GM18526 (cell line): ENCODE measurements around the gene PGM5.
"Not testable (repeated sequence)": the region's sequence is repeated elsewhere in the genome, so short reads cannot be mapped to it uniquely, and the experiment has no call there.

Experiments used
- POLR2A ChIP-seq: IDR thresholded peaks from 3 replicates; pipeline ENCODE4 v1.6.1; 2011; ENCODE audit not compliant: insufficient read length; ENCODE audit errors: extremely low read depth

PGM5 gene

GRCh38 chr9:68356380-68357118 is at the start of gene PGM5:
TSS of gene PGM5 (plus strand) at chr9:68356611. CDS start at chr9:68357128, 517 bp downstream.
- TF ChIP-seq POLR2A = not testable (repeated sequence)

- TF ChIP-seq POLR2A = no peak
Measured at GRCh38 chr9:68416936-68417564, 60.6 kb downstream of the PGM5 start.

DNA sequence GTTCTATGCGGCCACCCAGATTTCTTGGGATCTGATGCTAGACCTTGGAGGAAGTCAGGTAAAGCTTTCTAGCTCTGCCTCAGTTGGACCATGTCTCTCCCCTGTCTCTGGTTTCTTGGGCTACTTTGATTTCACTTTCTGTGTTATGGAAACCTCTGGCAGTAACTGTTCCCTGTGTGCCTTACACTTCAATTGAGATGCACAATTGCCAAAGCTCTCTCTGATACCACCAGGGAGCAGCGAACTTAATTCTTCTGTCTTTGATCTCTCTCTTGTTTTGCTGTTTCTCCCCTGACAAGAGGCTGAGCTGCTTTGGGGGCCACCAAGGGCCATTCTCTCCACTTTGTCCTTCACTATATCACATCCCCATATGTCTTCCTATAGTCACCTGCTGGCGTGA is 61.4 kb downstream of the PGM5 start:
- TF ChIP-seq POLR2A = no peak

DNA sequence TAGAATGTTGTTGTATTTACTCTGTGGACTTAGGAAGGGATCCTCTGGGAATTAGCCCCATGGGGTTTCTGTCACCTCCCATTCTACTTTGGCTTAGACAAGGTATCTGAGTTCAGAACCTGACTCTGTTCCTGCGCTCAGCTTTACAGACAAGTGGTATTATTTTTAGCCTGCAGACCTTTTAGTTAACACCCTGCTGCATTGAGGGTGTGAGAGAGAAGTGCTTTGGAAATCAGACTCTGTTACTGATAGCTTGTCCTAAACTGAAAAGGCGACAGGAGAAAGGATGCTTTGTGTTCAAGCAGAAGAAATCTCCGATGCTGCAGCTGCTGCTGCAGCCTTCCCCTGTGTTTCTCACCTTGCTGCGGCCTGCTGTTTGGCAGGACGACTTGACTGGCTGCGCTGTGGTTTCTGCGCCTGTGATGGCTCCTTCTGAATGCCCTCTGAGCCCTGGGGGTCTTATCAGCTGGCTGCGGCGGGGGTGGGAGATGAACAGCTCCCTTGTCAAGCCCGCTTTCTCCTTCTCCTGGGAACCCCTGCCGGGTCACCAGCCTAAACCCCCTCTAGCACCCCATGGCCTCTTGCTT is 61.9 kb downstream of the PGM5 start:
- no peak for TF ChIP-seq POLR2A

GRCh38 chr9:68419901-68420300 is 63.5 kb downstream of the PGM5 start:
- no peak for TF ChIP-seq POLR2A

- no peak for TF ChIP-seq POLR2A
Measured at GRCh38 chr9:68426755-68427154, 70.3 kb downstream of the PGM5 start.

DNA sequence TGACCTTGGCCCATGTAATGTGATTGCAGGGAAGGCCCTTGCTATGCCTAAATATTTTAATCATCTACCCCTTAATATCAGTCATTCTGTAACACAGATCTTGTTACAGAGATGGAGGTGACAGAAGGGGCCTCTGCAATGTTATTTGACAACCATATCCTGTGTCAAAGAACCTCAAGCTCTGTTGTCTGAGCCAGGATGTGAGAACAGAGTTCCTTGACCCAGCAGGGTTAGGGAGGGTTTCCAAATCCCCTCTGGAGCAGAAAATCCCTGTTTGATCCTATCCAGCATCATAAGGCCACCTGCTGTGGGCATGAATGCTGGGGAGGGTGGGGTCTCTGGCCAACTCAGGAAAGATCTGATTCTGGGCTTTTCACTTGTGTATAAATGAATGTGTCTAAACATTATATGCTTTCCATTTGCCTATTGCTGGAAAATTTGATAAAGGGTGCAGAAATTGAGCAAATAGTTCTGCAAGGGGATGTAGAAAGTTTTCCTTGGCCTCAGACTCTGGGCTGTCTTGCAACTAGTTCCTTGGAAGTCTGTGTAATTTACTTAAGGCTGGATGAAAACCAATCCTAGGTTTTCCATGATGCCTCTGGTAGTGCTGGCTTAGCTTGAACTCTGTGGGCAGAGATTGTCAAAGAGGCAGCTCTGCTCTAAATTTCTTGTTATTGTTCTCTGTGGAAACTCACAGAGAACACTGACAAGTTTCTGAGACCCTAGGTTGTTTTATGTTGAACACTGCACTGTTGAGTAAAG is 71.0 kb downstream of the PGM5 start:
- no peak for TF ChIP-seq POLR2A

DNA sequence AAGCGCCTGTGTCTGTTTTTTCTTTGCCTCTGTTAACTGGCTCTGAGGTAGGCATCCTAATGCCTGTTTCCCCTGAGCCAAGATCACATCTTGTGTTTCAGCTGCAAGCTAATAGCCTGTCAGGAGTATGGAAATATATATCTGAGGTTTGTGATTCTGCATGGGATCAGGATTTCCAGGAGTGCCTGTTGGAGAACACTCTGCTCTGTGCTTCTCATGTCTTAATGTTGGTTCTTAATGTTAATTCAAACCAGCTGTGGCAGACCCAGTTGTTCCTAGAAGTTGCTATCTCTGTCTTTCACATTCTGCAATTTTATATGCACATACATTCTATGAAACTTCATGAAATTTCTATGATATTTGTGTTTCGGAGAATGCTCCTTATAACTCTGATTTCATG is 72.1 kb downstream of the PGM5 start:
- TF ChIP-seq POLR2A = no peak

DNA sequence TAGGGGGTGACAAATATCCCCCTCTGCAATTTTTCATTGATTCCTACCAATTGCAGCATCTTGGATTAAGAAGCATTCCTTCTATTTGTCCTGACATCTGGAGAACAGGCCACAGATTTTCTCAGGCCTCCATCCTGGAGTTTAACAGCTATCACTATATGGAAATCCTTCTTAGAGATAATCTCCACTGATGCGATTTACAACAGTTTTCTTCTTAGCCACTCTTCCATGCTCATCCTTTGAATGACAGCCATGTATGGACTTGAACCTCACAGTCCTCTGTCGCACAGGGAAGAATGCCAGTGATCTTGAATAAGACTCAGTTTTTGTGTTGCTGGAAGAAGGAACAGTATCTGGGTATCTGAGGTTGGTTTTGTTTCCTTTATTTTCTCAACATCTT is 73.2 kb downstream of the PGM5 start:
- TF ChIP-seq POLR2A = no peak

- no peak for TF ChIP-seq POLR2A
Measured at GRCh38 chr9:68431307-68431706, 74.9 kb downstream of the PGM5 start.

DNA sequence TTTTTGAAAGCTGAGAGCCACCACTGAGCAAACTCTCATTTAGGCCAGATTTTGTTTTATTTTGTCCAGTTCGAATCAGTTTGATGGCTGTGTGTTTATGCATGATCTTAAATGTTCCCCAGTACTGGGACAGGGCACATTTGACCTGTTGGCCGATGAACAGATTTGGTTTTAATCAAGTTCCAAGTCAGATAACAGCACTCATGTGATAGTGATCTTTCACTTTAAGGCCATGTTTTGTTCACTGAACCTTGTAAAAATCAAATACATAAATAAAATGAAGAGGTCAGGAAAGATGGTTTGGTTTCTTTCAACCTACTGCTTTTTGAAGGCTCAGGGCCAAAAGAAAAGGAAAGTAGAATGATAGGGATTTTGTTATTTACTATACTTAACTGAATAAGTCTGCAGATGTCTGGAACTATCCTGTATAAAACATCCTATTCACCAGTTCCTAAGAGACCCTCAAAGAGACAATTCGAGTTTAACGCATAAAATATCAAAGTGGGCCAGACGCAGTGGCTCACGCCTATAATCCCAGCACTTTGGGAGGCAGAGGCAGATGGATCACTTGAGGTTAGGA is 77.2 kb downstream of the PGM5 start:
- no peak for TF ChIP-seq POLR2A

GRCh38 chr9:68437785-68438184 is 81.4 kb downstream of the PGM5 start:
- no peak for TF ChIP-seq POLR2A

DNA sequence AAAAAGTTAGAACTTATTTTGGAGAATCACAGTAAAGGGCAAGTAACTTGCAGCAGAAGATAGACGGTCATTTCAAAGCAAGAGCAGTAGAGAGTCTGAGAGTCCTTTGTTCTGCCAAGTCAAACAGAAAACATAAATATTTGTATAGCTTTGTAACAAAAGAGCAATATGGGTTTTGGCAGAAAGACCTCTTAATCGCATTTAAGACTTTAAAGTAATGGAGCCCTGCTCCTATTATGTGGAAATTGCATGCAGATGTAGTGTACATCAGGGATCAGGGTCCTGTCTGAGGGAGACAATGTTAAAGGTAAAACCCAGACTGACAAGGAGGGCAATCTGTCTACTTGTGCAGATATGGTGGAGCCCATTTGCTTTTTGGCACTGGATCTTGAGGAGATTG is 87.2 kb downstream of the PGM5 start:
- no peak for TF ChIP-seq POLR2A

GRCh38 chr9:68446836-68447235 is 90.4 kb downstream of the PGM5 start:
- TF ChIP-seq POLR2A = no peak

GRCh38 chr9:68447611-68448010 is 91.2 kb downstream of the PGM5 start:
- TF ChIP-seq POLR2A = no peak
